Loucy (cell line): ENCODE data around the gene C16orf74.

Experiments
- H2AFZ ChIP-seq: fragments of 200-600 bp; sonication (generic); 2 replicates; pipeline ENCODE4 v1.6.0; 2016; ENCODE audit warnings: antibody characterized with exemption, mild to moderate bottlenecking, low read length, moderate library complexity
- H3F3A ChIP-seq: fragments of 200-600 bp; 2 replicates; pipeline ENCODE4 v1.6.0; 2016; ENCODE audit warnings: antibody characterized with exemption, low read depth, mild to moderate bottlenecking
- H3K27me3 ChIP-seq: fragments of 200-600 bp; sonication (generic); 2 replicates; pipeline ENCODE4 v1.6.1; 2014; ENCODE audit warnings: low read length, mild to moderate bottlenecking; ENCODE audit not compliant: insufficient read depth, poor library complexity, severe bottlenecking
- H3K36me3 ChIP-seq: fragments of 200-600 bp; sonication (generic); 2 replicates; pipeline ENCODE4 v1.6.1; 2016; ENCODE audit warnings: low read length; ENCODE audit not compliant: insufficient read depth
- H3K4me1 ChIP-seq: fragments of 200-600 bp; sonication (generic); 2 replicates; pipeline ENCODE4 v1.5.1; 2014; ENCODE audit warnings: low read length, mild to moderate bottlenecking; ENCODE audit not compliant: insufficient read depth, poor library complexity, severe bottlenecking
- H3K4me2 ChIP-seq: fragments of 200-600 bp; sonication (generic); 2 replicates; pipeline ENCODE4 v1.6.0; 2014; ENCODE audit warnings: antibody characterized with exemption, low read length, low read depth, mild to moderate bottlenecking; ENCODE audit not compliant: poor library complexity, severe bottlenecking
- H3K4me3 ChIP-seq: fragments of 200-600 bp; sonication (generic); 2 replicates; pipeline ENCODE4 v1.5.1; 2014; ENCODE audit warnings: low read length, mild to moderate bottlenecking, mixed read lengths; ENCODE audit not compliant: poor library complexity, severe bottlenecking
- H3K79me2 ChIP-seq: fragments of 200-600 bp; sonication (generic); 2 replicates; pipeline ENCODE4 v1.6.1; 2014; ENCODE audit warnings: low read length; ENCODE audit not compliant: insufficient read depth
- H3K9ac ChIP-seq: fragments of 200-600 bp; sonication (generic); 2 replicates; pipeline ENCODE4 v1.6.0; 2014; ENCODE audit warnings: mild to moderate bottlenecking, low read depth, low read length, moderate library complexity; ENCODE audit not compliant: poor library complexity, severe bottlenecking
- H3K9me2 ChIP-seq: fragments of 200-600 bp; sonication (generic); replicated peaks from 2 replicates; pipeline ENCODE4 v1.6.1; 2016; ENCODE audit warnings: low read depth, low read length, mixed read lengths
- H3K9me3 ChIP-seq: fragments of 200-600 bp; sonication (generic); 2 replicates; pipeline ENCODE4 v1.6.1; 2014; ENCODE audit warnings: mild to moderate bottlenecking, antibody characterized with exemption, low read length, low read depth; ENCODE audit not compliant: insufficient read depth
- H4K20me1 ChIP-seq: fragments of 200-600 bp; sonication (generic); 2 replicates; pipeline ENCODE4 v1.6.0; 2014; ENCODE audit warnings: antibody characterized with exemption, low read length, mild to moderate bottlenecking; ENCODE audit not compliant: insufficient read depth, poor library complexity, severe bottlenecking
- EZH2phosphoT487 ChIP-seq: fragments of 200-600 bp; IDR thresholded peaks from 2 replicates; pipeline ENCODE4 v1.6.1; 2018; ENCODE audit warnings: antibody characterized with exemption, mild to moderate bottlenecking, moderate library complexity, borderline replicate concordance
- TF ChIP-seq, protein P1 (sequence below): fragments of 200-600 bp; sonication (generic); conservative IDR thresholded peaks from 2 replicates; pipeline ENCODE4 v1.5.1; 2014; ENCODE audit warnings: mild to moderate bottlenecking, antibody characterized with exemption, low read length

C16orf74 gene

DNA sequence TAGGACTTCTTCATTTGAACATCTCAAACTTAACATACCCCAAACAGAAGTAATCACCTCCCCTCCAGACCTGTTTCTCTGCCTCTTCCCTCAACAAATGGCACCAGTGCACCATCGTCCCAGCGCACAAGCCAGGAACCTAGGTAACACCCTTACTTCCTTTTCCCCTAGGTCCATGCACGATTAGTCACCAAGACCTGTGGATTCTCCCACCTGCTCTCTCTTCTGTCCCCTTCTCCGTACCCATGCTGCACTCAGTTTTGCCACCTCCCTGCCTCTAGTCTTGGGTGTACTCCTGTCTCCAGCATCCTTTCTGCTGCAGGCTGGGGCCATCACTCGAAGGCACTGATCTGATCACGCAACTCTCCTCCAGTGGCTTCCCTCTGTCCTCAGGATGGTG lies 45.3 kb upstream of the C16orf74 start:
- Histone ChIP-seq H4K20me1 (peaks cover 48% of the 10 kb centered on the region), H3K9me3 (no peaks in the 10 kb centered on the region), H3K9ac (no peak overlapping the region), H3K79me2 (peaks cover 94% of the 10 kb centered on the region), H3K4me3 (no peak overlapping the region), H3K27me3 (peaks cover 10% of the 10 kb centered on the region), H3K4me2 (peak overlapping the region; percentile 97), H2AFZ (no peak overlapping the region), H3K36me3 (peaks cover 15% of the 10 kb centered on the region; the same call in 1 of the 2 replicates), H3K4me1 (peaks cover 33% of the 10 kb centered on the region), H3K9me2 (no peaks in the 10 kb centered on the region), H3F3A (no peaks in the 10 kb centered on the region)
- TF ChIP-seq EZH2phosphoT487 = no peak
- TF ChIP-seq, protein P1, sequence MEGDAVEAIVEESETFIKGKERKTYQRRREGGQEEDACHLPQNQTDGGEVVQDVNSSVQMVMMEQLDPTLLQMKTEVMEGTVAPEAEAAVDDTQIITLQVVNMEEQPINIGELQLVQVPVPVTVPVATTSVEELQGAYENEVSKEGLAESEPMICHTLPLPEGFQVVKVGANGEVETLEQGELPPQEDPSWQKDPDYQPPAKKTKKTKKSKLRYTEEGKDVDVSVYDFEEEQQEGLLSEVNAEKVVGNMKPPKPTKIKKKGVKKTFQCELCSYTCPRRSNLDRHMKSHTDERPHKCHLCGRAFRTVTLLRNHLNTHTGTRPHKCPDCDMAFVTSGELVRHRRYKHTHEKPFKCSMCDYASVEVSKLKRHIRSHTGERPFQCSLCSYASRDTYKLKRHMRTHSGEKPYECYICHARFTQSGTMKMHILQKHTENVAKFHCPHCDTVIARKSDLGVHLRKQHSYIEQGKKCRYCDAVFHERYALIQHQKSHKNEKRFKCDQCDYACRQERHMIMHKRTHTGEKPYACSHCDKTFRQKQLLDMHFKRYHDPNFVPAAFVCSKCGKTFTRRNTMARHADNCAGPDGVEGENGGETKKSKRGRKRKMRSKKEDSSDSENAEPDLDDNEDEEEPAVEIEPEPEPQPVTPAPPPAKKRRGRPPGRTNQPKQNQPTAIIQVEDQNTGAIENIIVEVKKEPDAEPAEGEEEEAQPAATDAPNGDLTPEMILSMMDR = no peak

DNA sequence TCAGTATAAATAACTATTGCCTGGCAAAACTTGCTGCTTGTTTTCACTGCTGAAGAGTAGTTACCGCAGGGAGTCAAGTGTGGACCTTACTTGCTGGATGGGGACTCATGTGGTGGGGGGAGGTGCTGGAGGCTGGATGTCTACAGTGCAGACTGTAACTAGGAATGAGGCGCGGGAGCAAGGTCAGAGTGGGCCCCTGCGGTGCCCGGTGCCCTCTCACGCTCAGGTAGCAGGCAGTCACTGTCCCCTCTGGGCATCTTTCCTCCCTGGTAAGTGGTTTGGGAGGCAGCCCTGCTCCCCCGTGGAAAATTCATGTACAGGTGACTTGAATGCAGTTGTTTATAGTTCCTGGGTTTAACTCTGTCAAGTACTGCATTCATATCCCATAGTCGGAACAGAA lies 43.8 kb upstream of the C16orf74 start:
- TF ChIP-seq EZH2phosphoT487 = no peak
- TF ChIP-seq, protein P1 = no peak
- peaks cover 90% of the 10 kb centered on the region for H3K79me2 ChIP-seq
- no peak overlapping the region for H3K4me2 ChIP-seq
- peaks cover 23% of the 10 kb centered on the region for H3K4me1 ChIP-seq
- no peak overlapping the region for H2AFZ ChIP-seq
- no peaks in the 10 kb centered on the region for H3F3A ChIP-seq
- H3K9ac ChIP-seq = no peak overlapping the region
- peaks cover 33% of the 10 kb centered on the region for H4K20me1 ChIP-seq
- H3K9me2 ChIP-seq = no peaks in the 10 kb centered on the region
- H3K9me3 ChIP-seq = no peaks in the 10 kb centered on the region
- H3K27me3 ChIP-seq = peaks cover 7% of the 10 kb centered on the region
- peaks cover 15% of the 10 kb centered on the region; the same call in 1 of the 2 replicates for H3K36me3 ChIP-seq
- no peak overlapping the region for H3K4me3 ChIP-seq

DNA sequence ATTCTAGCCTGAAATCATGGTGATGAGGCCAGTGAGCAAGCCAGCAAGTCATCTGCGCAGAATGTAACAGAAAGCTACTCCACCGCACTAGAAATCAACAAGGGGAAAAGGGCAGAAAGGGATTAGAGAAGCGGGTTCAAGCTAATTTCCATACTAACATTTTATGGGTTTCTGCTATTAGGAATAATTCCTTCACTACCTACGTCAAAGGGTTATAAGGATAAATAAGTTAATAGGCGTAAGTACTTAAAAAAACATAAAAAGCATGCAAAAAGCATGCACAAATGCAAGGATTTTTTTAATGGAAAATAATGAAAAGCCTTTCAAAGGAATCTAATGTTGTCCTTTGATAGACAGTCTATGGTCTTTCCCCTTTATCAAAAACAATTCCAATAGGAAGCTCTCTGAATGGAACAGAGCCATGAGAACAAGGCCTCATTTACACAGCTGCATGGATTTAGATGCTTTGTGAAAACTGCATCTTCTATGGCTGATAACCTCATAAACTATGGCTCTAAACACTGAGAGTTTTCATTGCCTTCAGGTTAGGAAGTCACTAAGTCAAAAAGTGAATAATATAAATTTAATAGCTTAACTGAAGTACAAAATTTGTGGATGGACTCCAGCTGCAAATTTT lies 42.9 kb upstream of the C16orf74 start:
- Histone ChIP-seq H3F3A (no peaks in the 10 kb centered on the region), H4K20me1 (peaks cover 27% of the 10 kb centered on the region), H3K36me3 (peaks cover 18% of the 10 kb centered on the region; the same call in 1 of the 2 replicates)

More for the DNA sequence above, 42.9 kb upstream of the C16orf74 start:
- Histone ChIP-seq H2AFZ (no peak overlapping the region), H3K4me2 (no peak overlapping the region), H3K9me3 (no peaks in the 10 kb centered on the region), H3K4me3 (no peak overlapping the region), H3K4me1 (peaks cover 23% of the 10 kb centered on the region), H3K9ac (no peak overlapping the region), H3K9me2 (no peaks in the 10 kb centered on the region), H3K79me2 (peaks cover 88% of the 10 kb centered on the region), H3K27me3 (peaks cover under 1% of the 10 kb centered on the region)
- TF ChIP-seq EZH2phosphoT487 = no peak
- TF ChIP-seq, protein P1 = no peak
